Common myeloid progenitor, CD34-positive (primary cell): ENCODE measurements around the gene PSMD9.

ENCODE experiments used
- CTCF ChIA-PET: fragments of 350-600 bp; sonication (Branson Sonifier 250); formaldehyde crosslinking; loops from one replicate; lab custom pipeline; 2021; ENCODE audit warnings: antibody characterized with exemption; lab: Charles Lee
- POLR2A ChIA-PET: fragments of 350-600 bp; sonication (Branson Sonifier 250); formaldehyde crosslinking; loops from one replicate; lab custom pipeline; 2021; ENCODE audit warnings: antibody characterized with exemption; lab: Charles Lee
- DNase-seq, 3 donors: peaks; one replicate each; pipeline versions ENCODE4 v3.0.0 to v3.0.0-alpha.2; 2013
- H3K27ac ChIP-seq, 2 experiments: 1 replicate in 1 of 2; 2 replicates in 1 of 2; pipeline ENCODE4 v1.7.0; 2013; ENCODE audit warnings: inconsistent platforms in 2 of 2, low read length in 2 of 2, mild to moderate bottlenecking in 2 of 2, low read depth in 1 of 2, moderate library complexity in 1 of 2; ENCODE audit not compliant: severe bottlenecking in 2 of 2, insufficient read depth in 1 of 2, poor library complexity in 1 of 2
- H3K27me3 ChIP-seq, 5 experiments: replicated peaks in 2 of 5; 1 replicate in 3 of 5; 2 replicates in 2 of 5; pipeline versions ENCODE4 v1.6.1 to v1.7.0; 2013; ENCODE audit warnings: low read length in 4 of 5, mild to moderate bottlenecking in 2 of 5, moderate library complexity in 2 of 5, inconsistent platforms in 1 of 5; ENCODE audit not compliant: insufficient read depth in 5 of 5, control insufficient read depth in 4 of 5
- H3K36me3 ChIP-seq, 4 experiments: 1 replicate in 2 of 4; 2 replicates in 2 of 4; pipeline versions ENCODE4 v1.6.1 to v1.7.0; 2013; ENCODE audit warnings: low read length in 3 of 4, control low read depth in 1 of 4, mild to moderate bottlenecking in 1 of 4; ENCODE audit not compliant: control insufficient read depth in 4 of 4, insufficient read depth in 4 of 4
- H3K4me1 ChIP-seq, 4 experiments: 1 replicate in 3 of 4; 2 replicates in 1 of 4; pipeline versions ENCODE4 v1.6.1 to v1.7.1; 2013; ENCODE audit warnings: low read length in 3 of 4, mild to moderate bottlenecking in 3 of 4, control low read depth in 1 of 4, inconsistent platforms in 1 of 4, moderate library complexity in 1 of 4; ENCODE audit not compliant: control insufficient read depth in 4 of 4, insufficient read depth in 4 of 4; ENCODE audit errors: control extremely low read depth in 1 of 4
- H3K4me3 ChIP-seq, 7 experiments: 1 replicate in 4 of 7; 2 replicates in 3 of 7; pipeline versions ENCODE4 v1.5.1 to v1.7.0; 2013; ENCODE audit warnings: mild to moderate bottlenecking in 7 of 7, low read length in 6 of 7, moderate library complexity in 6 of 7, inconsistent platforms in 2 of 7, low read depth in 2 of 7, control low read depth in 1 of 7; ENCODE audit not compliant: insufficient read depth in 4 of 7, control insufficient read depth in 1 of 7; ENCODE audit errors: extremely low read depth in 1 of 7
- H3K9me3 ChIP-seq, 5 experiments: 1 replicate in 4 of 5; 2 replicates in 1 of 5; pipeline versions ENCODE4 v1.6.1 to v1.7.1; 2013; ENCODE audit warnings: low read length in 4 of 5, mild to moderate bottlenecking in 2 of 5, inconsistent platforms in 1 of 5, low read depth in 1 of 5, moderate library complexity in 1 of 5; ENCODE audit not compliant: control insufficient read depth in 4 of 5, insufficient read depth in 2 of 5; ENCODE audit errors: control extremely low read depth in 1 of 5
- WGBS: methylation state at CpG from one replicate; pipeline ENCODE4 v1.1.5; 2013; ENCODE audit not compliant: insufficient coverage; 5-methylcytosine and 5-hydroxymethylcytosine counted together

The PSMD9 gene

DNA sequence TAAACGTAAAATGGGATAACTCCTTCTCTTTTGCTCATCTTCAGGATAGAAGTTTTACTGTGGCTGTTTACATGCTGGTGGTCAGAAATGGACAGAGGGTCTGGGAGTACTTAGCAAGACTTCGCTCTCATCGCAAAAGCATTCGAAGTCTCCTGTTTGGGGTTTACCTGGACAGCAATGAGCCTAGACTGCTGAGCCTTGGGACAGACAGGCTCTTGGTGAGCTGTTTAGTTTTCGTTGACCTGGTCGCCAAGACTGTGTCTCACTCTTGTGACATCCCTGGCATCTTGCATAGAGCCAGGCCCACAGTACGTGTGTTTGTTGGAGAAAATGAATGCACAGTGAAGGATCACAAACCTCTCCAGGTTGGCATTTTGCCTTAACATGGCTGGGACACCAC, 72.0 kb downstream of the PSMD9 start:
- H3K27me3 ChIP-seq: no peaks in the 10 kb centered on the region
- H3K27ac ChIP-seq: no peak overlapping the region
- 100% methylated on average over 7 of the region's 7 CpGs for WGBS
- H3K36me3 ChIP-seq: no peaks in the 10 kb centered on the region
- H3K4me1 ChIP-seq: peaks cover 0 to 4% (median 0%) of the 10 kb centered on the region in 4 experiments
- DNase-seq: no peak
- POLR2A ChIA-PET: interaction anchor here (1.0 kb wide), 1 partner anchor 31 kb away, joined by 3 read pairs; no protein-coding TSS in a partner anchor
- H3K9me3 ChIP-seq: no peaks in the 10 kb centered on the region
- CTCF ChIA-PET: interaction anchor here (0.8 to 0.9 kb wide), 2 partner anchors 44 to 60 kb away, joined by 3 read pairs; no protein-coding TSS in a partner anchor
- H3K4me3 ChIP-seq: no peak overlapping the region

DNA sequence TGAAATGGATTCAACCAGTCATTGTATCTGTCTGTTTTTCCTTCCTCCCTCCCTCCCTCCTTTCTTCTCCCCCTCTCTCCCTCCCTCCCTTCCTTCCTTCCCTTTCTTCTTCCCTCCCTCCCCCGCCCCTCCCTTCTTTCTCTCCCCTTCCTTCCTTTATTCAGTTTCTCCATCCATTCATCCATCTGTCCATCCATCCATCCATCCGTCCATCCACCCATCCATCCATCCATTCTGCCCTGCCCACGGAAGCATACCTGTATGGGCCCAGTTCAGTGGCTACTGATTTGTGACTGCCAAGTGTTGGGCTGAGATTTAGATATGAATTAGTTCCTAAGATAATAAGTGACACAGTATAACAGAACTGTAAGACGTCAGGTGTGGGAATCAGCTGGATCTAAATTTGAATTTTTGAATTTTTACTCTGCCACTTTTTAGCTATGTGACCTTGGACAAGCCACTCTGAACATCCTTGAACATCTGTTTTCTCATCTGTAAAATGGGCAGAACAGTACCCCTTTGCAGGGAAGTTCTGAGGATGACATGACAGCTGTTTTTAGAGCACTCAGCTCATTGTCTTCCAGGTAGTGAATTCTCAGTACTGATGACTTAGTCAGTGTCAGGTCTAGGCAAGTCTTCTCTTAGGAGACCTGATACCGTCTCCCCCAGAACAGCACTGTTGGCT, 72.7 kb downstream of the PSMD9 start:
- H3K9me3 ChIP-seq: no peaks in the 10 kb centered on the region
- H3K4me3 ChIP-seq: no peak overlapping the region
- peaks cover 0 to 4% (median 0%) of the 10 kb centered on the region in 4 experiments for H3K4me1 ChIP-seq
- DNase-seq: no peak
- no peak overlapping the region for H3K27ac ChIP-seq
- H3K36me3 ChIP-seq: no peaks in the 10 kb centered on the region
- no peaks in the 10 kb centered on the region for H3K27me3 ChIP-seq
- ChIA-PET POLR2A (interaction anchor here (1.0 kb wide), 1 partner anchor 31 kb away, joined by 3 read pairs; no protein-coding TSS in a partner anchor), CTCF (interaction anchor here (1.2 to 3.0 kb wide), 4 partner anchors 10 to 22 kb away, joined by 3 to 8 read pairs (median 6); no protein-coding TSS in a partner anchor)
- WGBS: 93% methylated on average over 3 of the region's 5 CpGs

DNA sequence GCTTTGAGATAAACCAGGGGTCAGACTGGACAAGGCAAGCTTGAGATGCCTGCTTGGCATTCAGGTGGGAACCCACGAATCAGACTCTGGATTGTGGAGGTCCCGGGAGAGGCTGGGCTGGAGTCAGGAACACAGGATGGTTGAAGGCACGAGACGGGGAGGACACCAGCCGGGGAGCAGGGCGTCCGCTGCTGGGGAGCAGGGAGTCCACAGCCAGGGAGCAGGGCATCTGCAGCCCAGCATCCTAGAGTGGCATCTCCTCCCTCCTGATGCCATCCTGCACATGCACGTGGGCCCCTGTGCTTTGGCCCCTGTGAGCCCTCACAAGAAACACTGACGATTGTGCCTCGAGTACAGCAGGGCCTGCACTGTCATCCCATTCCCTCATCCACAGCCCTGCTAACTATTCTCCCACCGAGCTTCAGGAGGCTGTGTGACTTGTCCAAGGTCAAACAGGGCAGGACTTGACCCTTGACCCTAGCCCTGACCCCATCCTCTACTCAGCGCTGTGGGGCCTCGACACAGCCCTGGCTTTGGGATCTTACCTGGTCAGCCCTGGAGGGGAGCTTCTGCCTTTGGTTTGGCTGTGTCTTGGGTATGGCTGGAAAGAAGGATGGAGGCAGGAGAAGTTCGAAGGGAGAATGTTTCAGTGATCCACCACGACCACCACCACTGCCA, 74.9 kb downstream of the PSMD9 start:
- CTCF ChIA-PET: interaction anchor here (0.6 to 3.0 kb wide), 7 partner anchors 11 to 126 kb away, joined by 3 to 8 read pairs (median 4); no protein-coding TSS in a partner anchor
- no peaks in the 10 kb centered on the region for H3K27me3 ChIP-seq
- no peak for DNase-seq
- WGBS: 100% methylated on average over 9 of the region's 15 CpGs
- no peaks in the 10 kb centered on the region for H3K36me3 ChIP-seq
- no peaks in the 10 kb centered on the region for H3K9me3 ChIP-seq
- H3K4me3 ChIP-seq: no peak overlapping the region
- H3K4me1 ChIP-seq: peaks cover under 1 to 11% (median 6%) of the 10 kb centered on the region in 4 experiments
- no peak overlapping the region for H3K27ac ChIP-seq
- POLR2A ChIA-PET: no interaction called here

DNA sequence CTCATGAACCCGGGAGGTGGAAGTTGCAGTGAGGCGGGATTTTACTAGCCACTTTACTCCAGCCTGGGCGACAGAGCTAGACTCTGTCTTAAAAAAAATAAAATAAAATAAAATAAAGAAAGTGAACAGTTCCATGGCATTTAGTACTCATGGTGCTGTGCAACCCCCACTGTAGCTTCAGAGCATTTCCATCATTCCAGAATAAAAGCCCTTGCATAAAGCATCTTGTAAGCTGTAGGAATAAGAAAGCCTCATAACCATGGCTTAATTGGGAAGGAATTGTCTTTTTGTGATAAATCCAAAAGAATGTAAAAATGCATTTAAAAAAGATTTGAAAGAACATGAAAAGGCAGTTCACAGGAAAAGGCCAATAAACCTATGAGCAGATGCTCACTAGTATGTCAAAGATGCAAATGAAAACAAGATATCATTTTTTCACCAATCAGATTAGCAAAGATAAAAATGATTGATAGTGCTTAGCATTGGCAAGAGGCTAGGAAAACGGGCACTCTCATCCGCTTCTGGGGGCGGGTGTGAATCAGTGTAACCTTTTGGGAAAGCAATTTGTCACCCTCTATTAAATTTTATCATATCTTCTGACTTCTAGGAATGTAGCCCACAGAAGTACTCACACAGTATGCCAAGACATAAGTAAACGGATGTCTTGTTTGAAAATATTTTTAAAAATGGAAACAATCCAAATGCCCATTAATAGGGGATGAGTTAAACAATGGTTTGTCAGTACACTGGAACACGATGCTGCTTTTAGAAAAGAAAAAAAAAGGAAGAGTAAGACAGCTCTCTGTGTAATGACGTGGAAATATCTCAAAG, 76.4 kb downstream of the PSMD9 start:
- H3K4me3 ChIP-seq: no peak overlapping the region
- ChIA-PET CTCF (interaction anchor here (1.2 to 1.8 kb wide), 3 partner anchors 10 to 49 kb away, joined by 3 to 5 read pairs (median 4); no protein-coding TSS in a partner anchor), POLR2A (no interaction called here)
- H3K27ac ChIP-seq: no peak overlapping the region
- H3K9me3 ChIP-seq: no peaks in the 10 kb centered on the region
- no peak for DNase-seq
- WGBS: no CpG with 5 or more reads among the region's 9 CpGs
- peaks cover 3 to 27% (median 21%) of the 10 kb centered on the region in 4 experiments for H3K4me1 ChIP-seq
- H3K36me3 ChIP-seq: no peaks in the 10 kb centered on the region
- H3K27me3 ChIP-seq: no peaks in the 10 kb centered on the region

DNA sequence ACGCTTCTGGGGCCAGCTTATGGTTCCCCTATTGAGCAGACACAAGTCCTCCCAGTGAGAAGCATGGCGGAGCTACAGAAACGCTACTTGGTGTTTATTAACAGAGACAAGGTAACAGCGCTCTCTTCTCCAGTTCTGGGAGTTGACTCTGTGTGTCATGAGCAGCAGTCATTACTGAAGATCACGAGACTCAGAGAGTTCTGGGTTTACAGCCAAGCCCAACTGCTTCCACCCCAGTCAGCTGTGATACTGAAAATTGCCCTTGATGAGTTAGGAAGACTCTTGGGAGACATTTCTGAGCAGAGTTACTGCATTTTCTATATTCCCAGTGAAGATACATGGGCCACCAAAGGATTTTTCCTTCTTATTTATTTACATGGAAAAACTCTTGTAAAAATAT, 78.4 kb downstream of the PSMD9 start:
- no peak overlapping the region for H3K4me3 ChIP-seq
- CTCF ChIA-PET: interaction anchor here (1.0 to 1.3 kb wide), 2 partner anchors 10 to 56 kb away, joined by 3 read pairs; no protein-coding TSS in a partner anchor
- WGBS: 100% methylated on average over 4 of the region's 5 CpGs
- no peak overlapping the region for H3K27ac ChIP-seq
- no peaks in the 10 kb centered on the region for H3K27me3 ChIP-seq
- DNase-seq: no peak
- POLR2A ChIA-PET: interaction anchor here (0.6 kb wide), 1 partner anchor 46 kb away, joined by 3 read pairs; no protein-coding TSS in a partner anchor
- H3K36me3 ChIP-seq: no peaks in the 10 kb centered on the region
- H3K4me1 ChIP-seq: peaks cover 5 to 37% (median 32%) of the 10 kb centered on the region in 4 experiments
- H3K9me3 ChIP-seq: no peaks in the 10 kb centered on the region
